GM12878 (cell line): ENCODE data around the gene PNMA8B. TPM values are rescaled to one million over a fixed set of nuclear protein-coding genes. Genes with fewer than 3 reads are reported as not detected.

Source experiments
- ATAC-seq: fragments of 200-7000 bp; cut with Tn5 transposase; 3 replicates; pipeline ENCODE4 v1.9.1; 2020; ENCODE audit warnings: mild to moderate bottlenecking, moderate library complexity
- BruUV-seq: library from RNA; stranded (reverse); fragments of 400-500 nt; replicated peaks from 2 replicates; lab custom pipeline; 2021; lab: Mats Ljungman, UMichigan
- CTCF ChIA-PET: fragments of 300-600 bp; sonication (Branson Sonifier 250); formaldehyde crosslinking; extraction: SDS; loops from one replicate; lab custom pipeline; 2021; ENCODE audit warnings: inconsistent platforms; lab: Yijun Ruan, JAX
- POLR2A ChIA-PET: fragments of 350-600 bp; formaldehyde crosslinking; extraction: SDS; loops from one replicate; lab custom pipeline; 2021; ENCODE audit warnings: inconsistent platforms; lab: Charles Lee
- RAD21 ChIA-PET: fragments of 300-600 bp; sonication (Branson Sonifier 250); formaldehyde crosslinking; loops from one replicate; lab custom pipeline; 2023; ENCODE audit warnings: antibody characterized with exemption; ENCODE audit not compliant: unreplicated experiment; lab: Charles Lee
- SMC1A ChIA-PET: fragments of 300-600 bp; sonication (Branson Sonifier 250); formaldehyde crosslinking; loops from one replicate; lab custom pipeline; 2023; ENCODE audit not compliant: unreplicated experiment, uncharacterized antibody; lab: Charles Lee
- DNase-seq: peaks from one replicate; pipeline ENCODE4 v3.0.0-alpha.2; 2011; ENCODE audit warnings: low read depth, low spot score
- FAIRE-seq: peaks from 3 replicates; lab custom pipeline; 2011; peaks lifted over from hg19 to GRCh38; lab: Jason Lieb, UNC
- H2AFZ ChIP-seq: 2 replicates; pipeline ENCODE4 v1.6.0; 2011; ENCODE audit warnings: low read depth, low read length, control low read depth; ENCODE audit not compliant: control insufficient read depth
- H3K27ac ChIP-seq: 2 replicates; pipeline ENCODE4 v1.5.1; 2011; ENCODE audit warnings: control low read depth; ENCODE audit not compliant: control insufficient read depth, insufficient read depth
- H3K27me3 ChIP-seq, 2 experiments: replicated peaks in 1 of 2; 2 replicates each; pipeline versions ENCODE4 v1.6.0 to v1.6.1; 2011; ENCODE audit warnings: low read length in 1 of 2; ENCODE audit not compliant: control insufficient read depth in 2 of 2, insufficient read depth in 2 of 2
- H3K36me3 ChIP-seq, 2 experiments: 2 replicates each; pipeline ENCODE4 v1.5.1; 2011; ENCODE audit warnings: low read length in 1 of 2; ENCODE audit not compliant: control insufficient read depth in 2 of 2, insufficient read depth in 2 of 2
- H3K4me1 ChIP-seq: 2 replicates; pipeline ENCODE4 v1.6.1; 2011; ENCODE audit warnings: mild to moderate bottlenecking, low read length, moderate library complexity, mixed read lengths; ENCODE audit not compliant: control insufficient read depth, insufficient read depth
- H3K4me2 ChIP-seq: 2 replicates; pipeline ENCODE4 v1.6.0; 2011; ENCODE audit warnings: control low read depth; ENCODE audit not compliant: control insufficient read depth, insufficient read depth
- H3K4me3 ChIP-seq: fragments of 200-600 bp; sonication (generic); 2 replicates; pipeline ENCODE4 v1.5.1; 2016
- H3K79me2 ChIP-seq: 2 replicates; pipeline ENCODE4 v1.6.0; 2011; ENCODE audit warnings: low read length; ENCODE audit not compliant: control insufficient read depth, insufficient read depth
- H3K9ac ChIP-seq: 2 replicates; pipeline ENCODE4 v1.8.0; 2011; ENCODE audit warnings: low read length, control low read depth, mixed read lengths; ENCODE audit not compliant: control insufficient read depth, insufficient read depth
- H3K9me3 ChIP-seq: replicated peaks from 3 replicates; pipeline ENCODE4 v1.5.1; 2011; ENCODE audit warnings: mild to moderate bottlenecking, low read length; ENCODE audit not compliant: control insufficient read depth, insufficient read depth
- H4K20me1 ChIP-seq: 2 replicates; pipeline ENCODE4 v1.6.0; 2011; ENCODE audit not compliant: control insufficient read depth, insufficient read depth
- ATF3 ChIP-seq: IDR thresholded peaks from 2 replicates; pipeline ENCODE4 v1.6.1; 2011; ENCODE audit warnings: low read depth, mild to moderate bottlenecking, low read length, moderate library complexity, borderline replicate concordance; ENCODE audit errors: extremely low read depth
- BRCA1 ChIP-seq: IDR thresholded peaks from 2 replicates; pipeline ENCODE4 v1.6.1; 2011; ENCODE audit warnings: low read depth, low read length, improper control_type of control experiment
- FOXK2 ChIP-seq: fragments of 450-650 bp; IDR thresholded peaks from 2 replicates; pipeline ENCODE4 v1.6.1; 2017; ENCODE audit warnings: mild to moderate bottlenecking, moderate library complexity
- HDGF ChIP-seq: fragments of 450-650 bp; IDR thresholded peaks from 2 replicates; pipeline ENCODE4 v1.6.1; 2016; ENCODE audit warnings: antibody characterized with exemption
- IRF4 ChIP-seq: IDR thresholded peaks from 2 replicates; pipeline ENCODE4 v1.6.1; 2011; ENCODE audit warnings: low read depth, low read length
- LARP7 ChIP-seq: fragments of 450-650 bp; IDR thresholded peaks from 2 replicates; pipeline ENCODE4 v1.6.1; 2017; ENCODE audit warnings: mild to moderate bottlenecking
- NFXL1 ChIP-seq: fragments of 450-650 bp; IDR thresholded peaks from 2 replicates; pipeline ENCODE4 v1.6.1; 2017; ENCODE audit warnings: antibody characterized with exemption, mild to moderate bottlenecking, borderline replicate concordance
- NKRF ChIP-seq: fragments of 450-650 bp; conservative IDR thresholded peaks from 2 replicates; pipeline ENCODE4 v1.6.1; 2017; ENCODE audit warnings: mild to moderate bottlenecking, moderate library complexity
- NR2C2 ChIP-seq: IDR thresholded peaks from 2 replicates; pipeline ENCODE4 v1.6.1; 2011; ENCODE audit warnings: borderline replicate concordance, low read depth; ENCODE audit not compliant: control insufficient read depth, insufficient read length
- POLR2AphosphoS2 ChIP-seq: IDR thresholded peaks from 2 replicates; pipeline ENCODE4 v1.6.1; 2011; ENCODE audit warnings: low read depth, mild to moderate bottlenecking, low read length, improper control_type of control experiment, moderate library complexity
- RAD21 ChIP-seq: IDR thresholded peaks from 2 replicates; pipeline ENCODE4 v1.6.1; 2011; ENCODE audit warnings: mild to moderate bottlenecking, low read depth, low read length, moderate library complexity; ENCODE audit not compliant: insufficient read depth
- RUNX3 ChIP-seq: IDR thresholded peaks from 2 replicates; pipeline ENCODE4 v1.6.1; 2012; ENCODE audit warnings: low read length, inconsistent platforms
- SIN3A ChIP-seq: IDR thresholded peaks from 2 replicates; pipeline ENCODE4 v1.6.1; 2012; ENCODE audit warnings: low read depth, low read length, improper control_type of control experiment
- SMARCA5 ChIP-seq: fragments of 450-650 bp; IDR thresholded peaks from 2 replicates; pipeline ENCODE4 v1.6.1; 2017; ENCODE audit warnings: mild to moderate bottlenecking
- SMC3 ChIP-seq: IDR thresholded peaks from 2 replicates; pipeline ENCODE4 v1.6.1; 2011; ENCODE audit warnings: low read length, improper control_type of control experiment, borderline replicate concordance
- ZBTB11 ChIP-seq: fragments of 450-650 bp; formaldehyde crosslinking; IDR thresholded peaks from 2 replicates; pipeline ENCODE4 v1.5.0; 2022; ENCODE audit warnings: mild to moderate bottlenecking, missing genetic modification characterization
- ZNF217 ChIP-seq: fragments of 450-650 bp; IDR thresholded peaks from 2 replicates; pipeline ENCODE4 v1.6.1; 2017; ENCODE audit warnings: antibody characterized with exemption, mild to moderate bottlenecking
- WGBS: methylation state at CpG from one replicate; pipeline ENCODE4 v1.1.6; 2016; ENCODE audit warnings: low lambda C conversion rate; ENCODE audit not compliant: insufficient replicate concordance, insufficient coverage; ENCODE audit errors: missing lambda C conversion rate; 5-methylcytosine and 5-hydroxymethylcytosine counted together
- in situ Hi-C: fragments of 300-500 bp; cut with MboI; formaldehyde crosslinking; loops from 9 replicates; pipeline ENCODE4 v1.14.3; 2018; ENCODE audit warnings: mixed read lengths
- intact Hi-C: fragments of 100-400 bp; cut with micrococcal nuclease; formaldehyde crosslinking; loops from one replicate; pipeline ENCODE4 v1.14.2; 2022; ENCODE audit not compliant: unreplicated experiment
- polyA plus RNA-seq, 11 experiments: library from polyadenylated mRNA; depleted of rRNA in 4 of 11; unstranded in 6 of 11; stranded (reverse) in 5 of 11; fragments of >200 nt; fragmentation: Nextera tagmentation in 4 of 11; fragmentation: Illumina TruSeq in 1 of 11; extraction: Ambion mirVana in 4 of 11; extraction: Trizol in 1 of 11; gene quantifications; 1 replicate in 1 of 11; 2 replicates in 10 of 11; pipeline versions ENCODE4 v1.2.1 to v1.2.3, GENCODE V29; 2011 to 2016; ENCODE audit warnings: inconsistent platforms in 2 of 11, missing spikeins in 2 of 11, low read depth in 1 of 11
- total RNA-seq, 4 experiments: library from RNA; depleted of rRNA in 3 of 4; stranded (reverse); fragments of >200 nt in 3 of 4; fragmentation: Illumina TruSeq in 1 of 4; extraction: Trizol in 1 of 4; gene quantifications; 2 replicates each; pipeline versions ENCODE4 v1.2.1 to v1.2.3, GENCODE V29; 2013 to 2021

The PNMA8B gene
- total and polyA plus RNA-seq, 10 of the 15 experiments (the other 5 are each of a cell fraction or from before 2014, with no cell fraction given) = 0.01 TPM; not detected in 9

- peak; percentile 95 for FAIRE-seq
- H3K4me1 ChIP-seq = peaks cover 4% of the 10 kb centered on the region
- TF ChIP-seq ATF3 = no peak
- TF ChIP-seq ZNF217 = peak; percentile 51; the same call in 1 of the 2 replicates
- TF ChIP-seq SMC3 = peak; percentile 87
- TF ChIP-seq IRF4 = 0 out of 2 replicates have a peak, but pooled peaks have one; percentile 8
- peak; percentile 23; the same call in 1 of the 2 replicates for TF ChIP-seq HDGF
- TF ChIP-seq ZBTB11 = no peak
- 0 out of 2 replicates have a peak, but pooled peaks have one; percentile 36 for TF ChIP-seq NKRF
- TF ChIP-seq LARP7 = peak; percentile 46; the same call in 1 of the 2 replicates
- TF ChIP-seq BRCA1 = no peak
- no peak for TF ChIP-seq SIN3A
- no peak for TF ChIP-seq NR2C2
- peak; percentile 94 for TF ChIP-seq RAD21
- peak; percentile 99 for TF ChIP-seq SMARCA5
- TF ChIP-seq RUNX3 = peak; percentile 25; the same call in 1 of the 2 replicates
- 0 out of 2 replicates have a peak, but pooled peaks have one; percentile 11 for TF ChIP-seq FOXK2
- TF ChIP-seq NFXL1 = peak; percentile 93; the same call in 1 of the 2 replicates
- TF ChIP-seq POLR2AphosphoS2 = no peak
Observed at GRCh38 chr19:46529622-46530451, 34.2 kb upstream of the PNMA8B start.

More at GRCh38 chr19:46529622-46530451, 34.2 kb upstream of the PNMA8B start:
- ATAC-seq = peak; percentile 86
- intact Hi-C loops (loop anchor here (1.0 to 5.0 kb wide), 2 partner anchors 132 to 222 kb away; no protein-coding TSS in a partner anchor), in situ Hi-C loops (loop anchor here (5.0 kb wide), 1 partner anchor 137 kb away; no protein-coding TSS in a partner anchor)
- WGBS = 11% methylated on average over 13 of the region's 13 CpGs
- Histone ChIP-seq H4K20me1 (no peaks in the 10 kb centered on the region), H3K36me3 (no peaks in the 10 kb centered on the region), H2AFZ (no peak overlapping the region), H3K79me2 (no peaks in the 10 kb centered on the region), H3K4me2 (no peak overlapping the region), H3K27ac (no peak overlapping the region), H3K9ac (no peak overlapping the region), H3K4me3 (no peak overlapping the region), H3K9me3 (peaks cover 4% of the 10 kb centered on the region; the same call in 1 of the 3 replicates), H3K27me3 (no peaks in the 10 kb centered on the region; a peak in 1 of 4 replicates)
- ChIA-PET RAD21 (interaction anchor here (0.5 to 4.0 kb wide), 7 partner anchors 82 to 224 kb away, joined by 3 to 32 read pairs (median 3); partner anchors contain the start of gene DACT3), POLR2A (no interaction called here), CTCF (interaction anchor here (0.6 to 3.9 kb wide), 23 partner anchors 9 to 237 kb away, joined by 3 to 54 read pairs (median 4); partner anchors contain the start of gene DACT3), SMC1A (interaction anchor here (0.7 to 2.5 kb wide), 6 partner anchors 12 to 224 kb away, joined by 3 to 18 read pairs (median 4); partner anchors contain the start of gene DACT3)
- BruUV-seq = no TSS peak
- no peak for DNase-seq
